Activated B cell treated with CpG ODN at 0.5 μM for 24 hours (primary cell): ENCODE measurements around the gene PLTP. TPM values are rescaled to one million over a fixed set of nuclear protein-coding genes. Genes with fewer than 3 reads are reported as not detected.
"Not testable (repeated sequence)": the region's sequence is repeated elsewhere in the genome, so short reads cannot be mapped to it uniquely, and the experiment has no call there.

Experiments used
- ATAC-seq: fragments of 200-7000 bp; cut with Tn5 transposase; one replicate; pipeline ENCODE4 v1.10.0; 2021; ENCODE audit warnings: low read depth, mild to moderate bottlenecking, moderate library complexity
- CTCF ChIA-PET: fragments of 350-600 bp; sonication (Branson Sonifier 250); formaldehyde crosslinking; loops from one replicate; lab custom pipeline; 2021; ENCODE audit warnings: antibody characterized with exemption; lab: Charles Lee
- POLR2A ChIA-PET: fragments of 350-600 bp; sonication (Branson Sonifier 250); formaldehyde crosslinking; loops from one replicate; lab custom pipeline; 2021; ENCODE audit warnings: antibody characterized with exemption; lab: Charles Lee
- DNase-seq: peaks from one replicate; pipeline ENCODE4 v3.0.0; 2022
- H3K27ac Mint-ChIP-seq: one replicate; pipeline ENCODE4 v1.8.0; 2020; ENCODE audit warnings: mixed read lengths
- H3K27me3 Mint-ChIP-seq: one replicate; pipeline ENCODE4 v1.8.0; 2021; ENCODE audit warnings: mixed read lengths
- H3K36me3 Mint-ChIP-seq: one replicate; pipeline ENCODE4 v1.8.0; 2021; ENCODE audit warnings: low read depth, mixed read lengths
- H3K4me1 Mint-ChIP-seq: one replicate; pipeline ENCODE4 v1.8.0; 2021; ENCODE audit warnings: mixed read lengths
- H3K4me3 Mint-ChIP-seq: one replicate; pipeline ENCODE4 v1.8.0; 2020; ENCODE audit warnings: mild to moderate bottlenecking, mixed read lengths
- H3K9me3 Mint-ChIP-seq: one replicate; pipeline ENCODE4 v1.8.0; 2020; ENCODE audit warnings: mixed read lengths
- CTCF ChIP-seq: fragments of 200-600 bp; IDR thresholded peaks from one replicate; pipeline ENCODE4 v1.8.0; 2022; ENCODE audit warnings: antibody characterized with exemption, mild to moderate bottlenecking
- intact Hi-C: fragments of 100-400 bp; cut with micrococcal nuclease; formaldehyde crosslinking; loops from one replicate; pipeline ENCODE4 v1.15.1; 2024
- total RNA-seq: library from RNA; stranded (reverse); gene quantifications from 2 replicates; pipeline ENCODE4 v1.2.3, GENCODE V29; 2022

Gene PLTP
- total RNA-seq, 1 donor from 2014 or later = 2.3 TPM

DNA sequence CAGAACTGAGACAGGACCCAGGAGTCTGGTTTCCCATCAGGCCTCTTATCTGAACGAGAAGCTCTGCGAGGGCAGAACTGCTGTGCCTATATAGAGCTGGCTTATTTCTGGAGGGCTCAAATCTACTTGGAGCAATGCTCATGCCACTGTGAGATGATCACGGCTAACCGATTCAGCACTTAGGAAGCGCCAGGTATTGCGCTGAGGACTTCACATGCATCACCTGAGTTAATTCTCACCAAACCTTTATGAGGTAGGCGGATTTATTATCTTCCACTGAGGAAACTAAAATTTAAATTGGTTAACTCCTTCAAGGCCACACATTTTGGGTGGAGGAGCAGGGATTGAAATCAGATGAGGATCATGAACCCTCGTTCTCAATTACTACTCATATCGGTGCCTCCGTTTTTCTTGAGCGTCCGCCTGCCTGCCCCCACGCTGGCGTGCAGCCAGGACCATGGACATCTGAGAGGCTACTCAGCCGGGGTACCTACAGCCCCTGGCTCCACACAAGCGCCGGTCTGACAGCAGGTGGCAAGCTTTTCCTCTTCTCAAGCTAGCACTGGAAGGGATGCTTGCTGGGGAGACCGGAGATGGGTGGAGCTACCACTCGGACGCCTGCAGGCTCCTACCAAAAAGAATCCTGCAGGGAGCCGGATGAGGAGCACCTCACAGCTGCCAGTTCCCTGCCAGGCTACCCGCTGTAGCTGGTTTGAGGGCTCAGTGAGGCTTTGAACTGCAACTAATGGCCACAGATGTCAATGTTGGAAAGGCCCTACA lies 21.5 kb upstream of the PLTP start:
- Mint-ChIP-seq H3K4me1 (peaks cover 29% of the 10 kb centered on the region), H3K27ac (peak overlapping the region; percentile 96), H3K27me3 (no peaks in the 10 kb centered on the region), H3K9me3 (no peaks in the 10 kb centered on the region), H3K36me3 (peaks cover 28% of the 10 kb centered on the region), H3K4me3 (peak overlapping the region; percentile 97)
- DNase-seq = peak; percentile 44
- no peak for TF ChIP-seq CTCF
- ChIA-PET CTCF (interaction anchor here (1.2 to 3.0 kb wide), 3 partner anchors 36 to 134 kb away, joined by 3 to 15 read pairs (median 4); partner anchors contain the start of genes CTSA and NEURL2), POLR2A (interaction anchor here (0.6 to 6.4 kb wide), 11 partner anchors 15 to 431 kb away, joined by 3 to 110 read pairs (median 11); partner anchors contain the start of genes ACOT8, CTSA, NEURL2 and PLTP)
- no peak for ATAC-seq
- intact Hi-C loops = no loop called here

GRCh38 chr20:45931680-45932079 lies 19.7 kb upstream of the PLTP start:
- POLR2A ChIA-PET = interaction anchor here (0.7 to 1.8 kb wide), 3 partner anchors 41 to 112 kb away, joined by 6 to 7 read pairs (median 7); partner anchors contain the start of gene ZSWIM1
- H3K36me3 Mint-ChIP-seq = peaks cover 13% of the 10 kb centered on the region
- DNase-seq, H3K27me3 Mint-ChIP-seq, H3K4me3 Mint-ChIP-seq, CTCF ChIA-PET, H3K9me3 Mint-ChIP-seq, ATAC-seq, intact Hi-C loops, H3K27ac Mint-ChIP-seq: not testable (repeated sequence)
- H3K4me1 Mint-ChIP-seq = peaks cover 15% of the 10 kb centered on the region

- H3K27ac Mint-ChIP-seq = no peak overlapping the region
These were observed 15.3 kb upstream of the PLTP start for GRCh38 chr20:45927071-45927878.

DNA sequence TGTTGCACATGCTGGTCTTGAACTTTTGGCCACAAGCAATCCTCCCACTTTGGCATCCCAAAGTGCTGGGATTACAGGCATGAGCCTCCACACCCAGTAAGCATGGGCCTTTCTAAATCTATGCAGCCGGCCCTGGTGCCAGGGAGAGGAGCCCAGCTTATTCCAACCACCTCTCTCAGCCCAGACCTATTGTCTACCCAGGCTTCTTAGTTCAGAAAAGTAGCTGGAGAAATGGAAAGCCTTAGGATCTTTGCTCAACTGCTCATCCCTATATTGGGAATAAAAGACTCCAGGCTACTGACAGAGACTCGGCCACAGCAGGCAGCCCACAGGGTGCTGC lies 14.7 kb upstream of the PLTP start:
- no peak for TF ChIP-seq CTCF
- intact Hi-C loops = no loop called here
- H3K27ac Mint-ChIP-seq = no peak overlapping the region
- ChIA-PET POLR2A (interaction anchor here (1.3 to 2.3 kb wide), 2 partner anchors 8 to 9 kb away, joined by 4 to 7 read pairs; no protein-coding TSS in a partner anchor), CTCF (no interaction called here)
- H3K4me1 Mint-ChIP-seq = no peaks in the 10 kb centered on the region
- peaks cover 2% of the 10 kb centered on the region for H3K27me3 Mint-ChIP-seq
- no peak for DNase-seq
- H3K36me3 Mint-ChIP-seq = peaks cover 2% of the 10 kb centered on the region
- ATAC-seq = no peak
- H3K4me3 Mint-ChIP-seq = no peak overlapping the region
- no peaks in the 10 kb centered on the region for H3K9me3 Mint-ChIP-seq

More at GRCh38 chr20:45927071-45927878, 15.3 kb upstream of the PLTP start:
- intact Hi-C loops = no loop called here
- DNase-seq (no peak), ATAC-seq (no peak)
- Mint-ChIP-seq H3K36me3 (peaks cover 2% of the 10 kb centered on the region), H3K4me3 (no peak overlapping the region), H3K9me3 (no peaks in the 10 kb centered on the region), H3K4me1 (no peaks in the 10 kb centered on the region), H3K27me3 (no peaks in the 10 kb centered on the region)
- POLR2A ChIA-PET = interaction anchor here (0.5 to 2.3 kb wide), 4 partner anchors 8 to 46 kb away, joined by 3 to 7 read pairs (median 4); partner anchors contain the start of gene ZSWIM1
- CTCF ChIA-PET = no interaction called here
- no peak for TF ChIP-seq CTCF

DNA sequence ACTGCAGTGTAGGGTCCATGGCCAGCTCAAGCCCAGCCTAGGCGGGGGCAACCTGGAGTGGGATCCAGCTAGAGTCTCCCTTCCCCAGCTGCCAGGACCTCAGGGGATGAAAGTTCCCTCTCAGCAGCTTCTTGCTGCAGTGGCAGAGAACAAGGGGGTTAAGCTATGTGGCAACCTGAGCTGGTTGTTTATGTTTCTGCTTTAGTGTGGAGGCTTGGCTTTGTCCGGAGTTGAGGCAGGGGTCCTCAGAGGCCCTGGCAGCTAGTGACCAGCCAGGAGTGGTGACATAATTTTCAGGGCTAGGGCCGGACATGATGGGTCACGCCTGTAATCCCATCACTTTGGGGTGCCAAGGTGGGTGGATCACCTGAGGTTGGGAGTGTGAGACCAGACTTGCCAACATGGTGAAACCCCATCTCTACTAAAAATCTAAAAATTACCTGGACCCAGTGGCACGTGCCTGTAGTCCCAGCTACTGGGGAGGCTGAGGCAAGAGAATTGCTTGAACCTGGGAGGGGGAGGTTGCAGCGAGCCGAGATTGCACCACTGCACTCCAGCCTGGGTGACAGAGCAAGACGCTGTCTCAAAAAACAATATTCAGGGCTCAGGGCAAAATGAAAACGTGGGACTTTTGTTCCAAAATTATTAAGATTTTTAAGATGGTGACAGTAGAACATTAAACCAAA lies 14.0 kb upstream of the PLTP start:
- POLR2A ChIA-PET = interaction anchor here (1.3 to 2.3 kb wide), 2 partner anchors 9 to 10 kb away, joined by 4 to 7 read pairs; no protein-coding TSS in a partner anchor
- intact Hi-C loops = no loop called here
- Mint-ChIP-seq H3K27ac (no peak overlapping the region), H3K4me3 (no peak overlapping the region), H3K9me3 (no peaks in the 10 kb centered on the region), H3K36me3 (no peaks in the 10 kb centered on the region), H3K4me1 (no peaks in the 10 kb centered on the region), H3K27me3 (peaks cover 7% of the 10 kb centered on the region)
- TF ChIP-seq CTCF = no peak
- ATAC-seq = no peak
- CTCF ChIA-PET = no interaction called here
- no peak for DNase-seq
